Activated naive CD8-positive, alpha-beta T cell (primary cell): Measurements from ENCODE around the gene DUSP1.

Experiments
- H3K27ac Mint-ChIP-seq: one replicate; pipeline ENCODE4 v1.8.0; 2021; ENCODE audit warnings: mixed read lengths
- H3K27me3 Mint-ChIP-seq: one replicate; pipeline ENCODE4 v1.8.0; 2021; ENCODE audit warnings: mixed read lengths
- H3K36me3 Mint-ChIP-seq: one replicate; pipeline ENCODE4 v1.8.0; 2021; ENCODE audit warnings: mixed read lengths
- H3K4me1 Mint-ChIP-seq: one replicate; pipeline ENCODE4 v1.8.0; 2021; ENCODE audit warnings: low read depth, mixed read lengths
- H3K4me3 Mint-ChIP-seq: one replicate; pipeline ENCODE4 v1.8.0; 2021; ENCODE audit warnings: mild to moderate bottlenecking, mixed read lengths
- H3K9me3 Mint-ChIP-seq: one replicate; pipeline ENCODE4 v1.8.0; 2021; ENCODE audit warnings: low read depth, mixed read lengths

DUSP1 gene

GRCh38 chr5:172765766-172766286 lies 5.2 kb downstream of the DUSP1 start:
- Mint-ChIP-seq H3K27me3 (no peaks in the 10 kb centered on the region), H3K4me3 (peak overlapping the region; percentile 84), H3K36me3 (peaks cover 5% of the 10 kb centered on the region), H3K27ac (peak overlapping the region; percentile 74), H3K4me1 (peaks cover 58% of the 10 kb centered on the region), H3K9me3 (no peaks in the 10 kb centered on the region)

DNA sequence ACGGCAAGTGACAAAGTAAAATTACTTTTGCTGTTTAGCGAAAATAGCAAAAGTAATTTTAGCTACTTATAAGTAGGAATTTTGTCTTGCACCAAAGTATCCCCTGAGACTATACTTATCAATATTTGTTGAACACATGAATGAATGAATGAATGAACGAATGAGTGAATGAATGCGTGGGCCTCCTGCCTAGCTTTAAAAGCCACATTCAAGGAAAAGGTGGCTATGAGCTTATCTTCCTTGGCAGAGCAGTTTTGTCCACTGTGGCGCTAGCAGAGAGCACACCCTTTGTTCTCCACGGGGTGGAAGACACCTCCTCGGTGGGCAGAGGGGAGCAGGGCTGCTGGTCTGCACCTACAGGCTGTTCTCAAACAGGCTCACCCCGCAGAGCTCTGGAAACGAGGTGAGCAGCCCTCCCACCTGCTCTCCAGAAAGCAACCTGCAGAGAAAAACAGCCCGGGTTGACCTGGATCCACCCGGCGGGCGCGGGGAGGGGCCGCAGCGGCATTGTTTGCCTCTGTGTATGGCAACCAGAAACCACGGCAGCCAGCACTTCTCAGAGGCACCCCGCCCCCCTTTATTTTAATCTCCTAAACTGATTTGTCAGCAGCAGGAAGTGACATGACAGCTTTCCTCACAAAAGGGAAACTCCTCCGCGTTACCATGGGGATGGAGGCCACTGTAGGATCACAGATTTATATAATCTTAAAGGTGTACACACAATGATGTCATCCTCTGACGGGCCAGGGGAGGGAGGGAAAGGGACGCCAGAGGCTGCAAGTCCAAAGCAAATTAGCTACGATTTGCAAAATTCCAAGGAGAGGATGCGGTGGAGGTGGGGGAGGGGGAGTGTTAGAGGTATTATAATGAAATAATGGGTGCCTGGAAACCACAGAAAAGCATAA lies 5.9 kb downstream of the DUSP1 start:
- Mint-ChIP-seq H3K36me3 (peaks cover 5% of the 10 kb centered on the region), H3K9me3 (peaks cover 2% of the 10 kb centered on the region), H3K4me3 (peak overlapping the region; percentile 84), H3K27me3 (no peaks in the 10 kb centered on the region), H3K27ac (peak overlapping the region; percentile 74), H3K4me1 (peaks cover 55% of the 10 kb centered on the region)

- H3K36me3 Mint-ChIP-seq, result peaks cover 2% of the 10 kb centered on the region
- no peak overlapping the region for H3K4me3 Mint-ChIP-seq
- no peak overlapping the region for H3K27ac Mint-ChIP-seq
- H3K27me3 Mint-ChIP-seq, result no peaks in the 10 kb centered on the region
- peaks cover 6% of the 10 kb centered on the region for H3K9me3 Mint-ChIP-seq
- peaks cover 35% of the 10 kb centered on the region for H3K4me1 Mint-ChIP-seq
These were observed 7.9 kb downstream of the DUSP1 start for GRCh38 chr5:172763120-172763464.

DNA sequence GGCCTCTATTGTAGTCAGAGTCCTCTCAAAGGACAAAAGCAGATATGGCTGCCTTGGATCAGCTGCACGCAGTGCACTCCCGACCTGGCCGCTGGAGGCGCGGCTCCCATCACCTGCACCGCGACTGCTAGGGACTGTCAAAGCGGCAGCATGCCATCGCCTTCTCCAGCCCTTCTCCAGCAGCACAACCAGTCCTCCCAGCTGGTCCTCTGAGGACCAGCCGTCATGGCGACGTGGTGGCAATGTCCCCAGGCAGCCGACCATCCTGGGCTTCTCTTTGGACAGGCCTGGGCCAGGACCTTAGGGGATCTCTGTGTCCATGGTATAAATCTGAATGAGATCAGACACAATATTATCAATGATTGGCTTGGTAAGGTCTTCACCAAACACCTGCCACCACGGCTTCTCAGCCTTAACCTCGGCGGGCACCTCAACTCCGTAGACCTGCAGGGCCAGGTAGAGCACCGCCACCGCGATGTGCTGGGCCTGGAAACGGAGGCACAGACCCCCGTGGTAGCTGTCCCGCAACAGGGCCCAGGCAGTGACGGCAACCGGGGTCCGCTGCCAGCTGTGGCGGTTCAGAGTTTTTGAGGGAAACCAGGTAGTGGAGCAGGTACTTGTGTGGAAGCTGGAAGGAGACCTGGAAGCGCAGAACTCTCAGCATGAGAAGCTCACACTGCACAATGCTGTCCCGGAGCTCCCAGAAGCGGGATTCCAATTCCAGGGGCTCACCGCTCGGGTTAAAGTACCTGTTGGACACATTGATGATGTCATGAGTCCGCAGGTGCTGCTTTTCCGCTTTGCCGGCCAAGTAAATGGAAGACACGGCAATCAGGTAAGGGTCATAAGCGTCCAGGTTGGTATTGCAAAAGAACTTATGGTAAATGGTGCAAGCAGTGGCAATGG lies 8.5 kb downstream of the DUSP1 start:
- Mint-ChIP-seq H3K27me3 (no peaks in the 10 kb centered on the region), H3K27ac (no peak overlapping the region), H3K36me3 (no peaks in the 10 kb centered on the region), H3K9me3 (peaks cover 6% of the 10 kb centered on the region), H3K4me3 (no peak overlapping the region), H3K4me1 (peaks cover 29% of the 10 kb centered on the region)

DNA sequence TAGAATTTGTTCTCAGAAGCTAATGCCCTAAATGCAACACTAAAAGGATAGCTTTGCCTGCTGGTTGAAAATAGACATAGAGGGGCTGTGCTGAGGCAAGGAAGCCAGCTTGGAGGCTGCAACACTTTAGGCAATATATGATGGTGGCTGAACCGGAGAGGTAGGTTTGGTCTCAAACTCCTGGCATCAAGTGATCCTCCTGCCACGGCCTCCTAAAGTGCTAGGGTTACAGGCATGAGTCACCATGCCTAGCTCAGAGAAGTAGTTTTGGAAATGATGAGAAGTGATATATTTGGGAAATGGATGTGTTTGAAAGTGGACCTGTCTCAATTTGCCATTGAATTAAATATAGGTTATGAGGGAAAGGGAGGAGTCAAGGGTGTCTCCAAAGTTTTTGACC lies 10.0 kb downstream of the DUSP1 start:
- Mint-ChIP-seq H3K36me3 (no peaks in the 10 kb centered on the region), H3K4me3 (no peak overlapping the region), H3K27me3 (no peaks in the 10 kb centered on the region), H3K9me3 (peaks cover 6% of the 10 kb centered on the region), H3K27ac (no peak overlapping the region), H3K4me1 (peaks cover 19% of the 10 kb centered on the region)

DNA sequence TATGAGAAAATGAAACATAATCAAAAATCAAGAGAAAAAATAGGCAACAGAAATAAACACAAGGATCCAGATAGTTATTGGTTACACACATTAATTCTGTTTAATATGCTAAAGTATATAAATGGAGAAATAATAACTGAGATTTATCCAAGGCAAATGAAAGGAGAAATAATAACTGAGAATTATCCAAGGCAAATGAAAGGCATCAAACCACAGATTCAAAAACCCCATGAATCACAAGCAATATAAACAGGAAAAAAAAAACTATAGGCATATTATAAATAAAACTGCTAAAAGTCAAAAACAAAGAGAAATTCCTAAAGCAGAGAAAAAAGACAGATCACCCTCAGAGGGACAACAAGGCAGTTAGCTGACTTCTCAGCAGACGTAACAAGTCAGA lies 10.9 kb downstream of the DUSP1 start:
- H3K27ac Mint-ChIP-seq, result no peak overlapping the region
- H3K36me3 Mint-ChIP-seq, result no peaks in the 10 kb centered on the region
- no peak overlapping the region for H3K4me3 Mint-ChIP-seq
- peaks cover 11% of the 10 kb centered on the region for H3K4me1 Mint-ChIP-seq
- peaks cover 6% of the 10 kb centered on the region for H3K9me3 Mint-ChIP-seq
- H3K27me3 Mint-ChIP-seq, result no peaks in the 10 kb centered on the region

GRCh38 chr5:172758834-172759149 lies 12.2 kb downstream of the DUSP1 start:
- Mint-ChIP-seq H3K9me3 (peaks cover 6% of the 10 kb centered on the region), H3K27me3 (no peaks in the 10 kb centered on the region), H3K27ac (no peak overlapping the region), H3K4me3 (no peak overlapping the region), H3K36me3 (no peaks in the 10 kb centered on the region), H3K4me1 (peaks cover 1% of the 10 kb centered on the region)

- H3K27ac Mint-ChIP-seq, result no peak overlapping the region
- H3K27me3 Mint-ChIP-seq, result no peaks in the 10 kb centered on the region
- no peak overlapping the region for H3K4me3 Mint-ChIP-seq
- H3K36me3 Mint-ChIP-seq, result no peaks in the 10 kb centered on the region
- H3K4me1 Mint-ChIP-seq, result no peaks in the 10 kb centered on the region
- peaks cover 6% of the 10 kb centered on the region for H3K9me3 Mint-ChIP-seq
These were observed 12.7 kb downstream of the DUSP1 start for GRCh38 chr5:172758077-172758833.

DNA sequence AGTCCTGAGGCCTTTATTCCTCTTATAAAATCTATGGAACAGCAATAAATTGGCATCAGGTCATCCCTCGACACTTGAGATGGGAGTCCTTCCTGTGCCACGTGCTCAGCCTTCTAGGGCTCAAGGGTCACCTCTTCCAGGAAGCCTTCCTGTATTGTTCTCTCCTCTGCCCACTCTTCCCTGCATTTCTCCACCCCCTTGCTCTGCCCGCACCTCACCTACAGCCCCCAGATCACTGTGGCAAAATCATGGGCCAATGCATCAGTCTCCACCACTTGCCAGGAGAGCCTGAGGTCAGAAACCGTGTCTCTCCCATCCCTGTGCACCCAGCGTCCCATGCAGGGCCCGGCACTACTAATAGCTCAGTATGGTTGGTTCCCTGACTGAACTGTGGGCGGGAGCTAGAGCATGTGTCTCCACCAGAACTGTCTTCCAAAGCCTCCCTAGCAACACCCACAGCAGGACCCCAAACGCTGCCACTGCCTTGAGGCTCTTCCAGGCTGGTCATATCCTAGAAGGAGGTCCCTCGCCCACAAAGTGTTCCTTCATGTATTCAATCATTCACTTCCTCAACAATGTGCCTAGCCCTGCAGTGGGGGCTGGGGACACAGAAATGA lies 13.5 kb downstream of the DUSP1 start:
- no peaks in the 10 kb centered on the region for H3K27me3 Mint-ChIP-seq
- H3K4me1 Mint-ChIP-seq, result no peaks in the 10 kb centered on the region
- peaks cover 6% of the 10 kb centered on the region for H3K9me3 Mint-ChIP-seq
- H3K27ac Mint-ChIP-seq, result no peak overlapping the region
- no peak overlapping the region for H3K4me3 Mint-ChIP-seq
- H3K36me3 Mint-ChIP-seq, result no peaks in the 10 kb centered on the region

DNA sequence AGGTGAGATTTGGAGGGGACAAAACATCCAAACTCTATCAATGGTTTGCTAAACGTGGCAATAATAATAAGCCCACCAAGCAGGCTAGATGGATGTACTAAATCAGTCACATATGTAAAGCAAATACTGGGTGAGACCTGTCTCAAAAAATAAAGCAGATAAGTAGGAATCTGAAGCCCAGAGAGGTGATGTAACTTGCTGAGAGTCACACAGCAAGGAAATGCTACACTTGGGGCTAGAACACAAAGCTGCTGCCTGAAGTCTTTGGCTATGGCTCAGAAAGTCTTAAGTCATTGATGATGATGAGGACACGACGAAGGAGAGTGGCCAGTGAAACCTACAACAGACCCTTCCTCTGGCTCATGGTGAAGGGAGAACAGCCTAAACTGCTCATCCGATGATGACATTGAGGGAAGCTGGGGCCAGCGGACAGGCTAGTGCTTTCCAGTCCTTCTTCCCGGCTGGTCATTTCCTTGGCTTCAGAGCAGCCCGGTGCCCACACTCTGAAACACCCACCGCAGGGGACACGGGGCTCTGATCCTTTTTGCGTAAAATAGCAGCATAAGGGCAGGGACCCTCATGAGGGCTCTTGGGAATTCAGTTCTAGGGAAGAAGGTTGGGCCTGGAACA lies 14.1 kb downstream of the DUSP1 start:
- H3K27ac Mint-ChIP-seq, result no peak overlapping the region

DNA sequence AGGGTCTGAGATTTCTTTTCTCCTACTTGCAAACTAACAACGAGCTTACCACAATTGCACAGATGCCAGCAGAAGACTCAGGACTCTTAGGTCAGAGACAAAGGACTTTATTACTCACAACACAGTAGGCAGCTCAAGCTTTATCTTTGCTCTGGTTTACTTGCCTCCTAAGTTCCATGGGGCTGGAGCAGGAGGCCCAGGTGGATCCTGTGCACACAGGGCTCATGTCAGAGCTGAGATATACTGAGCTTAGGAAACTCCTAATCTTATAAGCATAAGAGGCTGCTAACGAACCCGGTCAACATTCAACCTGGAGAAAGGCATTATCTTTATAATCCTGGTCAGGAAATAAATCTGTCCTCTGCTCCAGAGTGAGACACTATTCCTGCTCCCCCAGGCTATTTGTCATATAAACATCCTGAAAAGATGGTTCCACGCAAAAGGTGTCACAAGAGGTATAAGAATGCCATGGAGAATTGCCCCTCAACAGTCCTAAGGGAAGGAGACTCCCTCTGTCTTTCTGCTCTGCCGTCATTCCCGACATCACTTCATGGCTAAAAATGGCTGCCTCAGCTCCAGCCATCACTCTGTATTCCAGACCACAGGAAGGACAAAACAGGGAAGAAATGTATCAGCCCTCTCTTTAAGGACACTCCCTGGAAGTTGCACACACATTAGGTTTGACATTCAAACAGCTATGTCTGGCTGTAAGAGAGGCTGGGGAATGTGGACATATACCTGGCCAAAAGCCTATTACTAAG lies 16.2 kb downstream of the DUSP1 start:
- no peak overlapping the region for H3K4me3 Mint-ChIP-seq
- no peak overlapping the region for H3K27ac Mint-ChIP-seq
- H3K9me3 Mint-ChIP-seq, result peaks cover under 1% of the 10 kb centered on the region
- no peaks in the 10 kb centered on the region for H3K27me3 Mint-ChIP-seq
- H3K36me3 Mint-ChIP-seq, result no peaks in the 10 kb centered on the region
- H3K4me1 Mint-ChIP-seq, result peaks cover 2% of the 10 kb centered on the region

More for the DNA sequence above, 14.1 kb downstream of the DUSP1 start:
- H3K4me1 Mint-ChIP-seq, result no peaks in the 10 kb centered on the region
- no peaks in the 10 kb centered on the region for H3K27me3 Mint-ChIP-seq
- H3K36me3 Mint-ChIP-seq, result no peaks in the 10 kb centered on the region
- H3K9me3 Mint-ChIP-seq, result peaks cover 6% of the 10 kb centered on the region
- H3K4me3 Mint-ChIP-seq, result no peak overlapping the region

DNA sequence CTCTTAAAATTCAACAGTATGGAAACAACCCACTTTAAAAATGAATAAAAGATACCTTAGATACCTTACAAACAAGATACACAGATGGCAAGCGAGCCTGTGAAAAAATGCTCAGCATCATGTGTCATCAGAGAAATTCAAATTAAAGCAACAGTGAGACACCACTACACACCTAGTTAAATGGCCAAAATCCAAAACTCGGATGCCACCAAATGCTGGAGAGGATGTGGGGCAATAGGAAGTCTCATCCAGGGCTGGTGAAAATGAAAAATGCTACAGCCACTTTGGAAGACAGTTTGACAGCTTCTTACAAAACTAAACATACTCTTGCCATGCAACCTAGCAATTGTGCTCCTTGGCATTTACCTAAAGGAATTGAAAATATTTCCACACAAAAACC lies 17.9 kb downstream of the DUSP1 start:
- Mint-ChIP-seq H3K36me3 (no peaks in the 10 kb centered on the region), H3K4me3 (no peak overlapping the region)

GRCh38 chr5:172751761-172752510 lies 19.1 kb downstream of the DUSP1 start:
- Mint-ChIP-seq H3K27ac (no peak overlapping the region), H3K36me3 (peaks cover 3% of the 10 kb centered on the region), H3K27me3 (no peaks in the 10 kb centered on the region), H3K4me3 (no peak overlapping the region), H3K4me1 (peaks cover 2% of the 10 kb centered on the region), H3K9me3 (peaks cover 8% of the 10 kb centered on the region)

More for the DNA sequence above, 17.9 kb downstream of the DUSP1 start:
- H3K27ac Mint-ChIP-seq, result no peak overlapping the region
- H3K9me3 Mint-ChIP-seq, result no peaks in the 10 kb centered on the region
- peaks cover 2% of the 10 kb centered on the region for H3K4me1 Mint-ChIP-seq
- no peaks in the 10 kb centered on the region for H3K27me3 Mint-ChIP-seq
